GM21381 (cell line): ENCODE data around the gene FOLR3.
"Not testable (repeated sequence)": the region's sequence is repeated elsewhere in the genome, so short reads cannot be mapped to it uniquely, and the experiment has no call there.

Experiments
- ATAC-seq: cut with Tn5 transposase; IDR thresholded peaks from one replicate; pipeline ENCODE4 v1.9.1; 2021; ENCODE audit warnings: mild to moderate bottlenecking, moderate library complexity; ENCODE audit not compliant: unreplicated experiment

The FOLR3 gene

DNA sequence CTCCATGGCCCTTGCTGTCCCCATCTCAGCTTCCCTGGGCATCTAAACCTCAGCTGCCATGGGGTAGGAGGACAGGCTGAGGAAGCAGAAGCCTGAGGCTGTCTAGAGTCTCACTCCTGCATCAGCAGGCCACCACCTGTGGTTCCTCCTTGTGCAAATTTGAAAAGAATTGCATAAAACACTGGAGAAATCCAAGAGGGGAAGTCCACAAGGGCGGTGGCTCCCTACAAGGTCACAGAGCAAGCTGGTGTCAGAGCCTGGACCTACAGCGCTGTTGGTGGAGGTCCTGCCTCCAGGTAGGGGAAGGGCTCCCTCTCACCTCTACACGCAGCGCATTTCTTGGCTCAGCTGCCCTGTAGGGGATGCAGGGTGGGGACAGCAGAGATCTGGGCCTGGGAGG lies at the start of gene FOLR3:
FOLR3 (plus strand) TSS at position 253 of the 400 bp plus-strand sequence. CDS start 228 bp downstream, outside the sequence.
- ATAC-seq = not testable (repeated sequence)

DNA sequence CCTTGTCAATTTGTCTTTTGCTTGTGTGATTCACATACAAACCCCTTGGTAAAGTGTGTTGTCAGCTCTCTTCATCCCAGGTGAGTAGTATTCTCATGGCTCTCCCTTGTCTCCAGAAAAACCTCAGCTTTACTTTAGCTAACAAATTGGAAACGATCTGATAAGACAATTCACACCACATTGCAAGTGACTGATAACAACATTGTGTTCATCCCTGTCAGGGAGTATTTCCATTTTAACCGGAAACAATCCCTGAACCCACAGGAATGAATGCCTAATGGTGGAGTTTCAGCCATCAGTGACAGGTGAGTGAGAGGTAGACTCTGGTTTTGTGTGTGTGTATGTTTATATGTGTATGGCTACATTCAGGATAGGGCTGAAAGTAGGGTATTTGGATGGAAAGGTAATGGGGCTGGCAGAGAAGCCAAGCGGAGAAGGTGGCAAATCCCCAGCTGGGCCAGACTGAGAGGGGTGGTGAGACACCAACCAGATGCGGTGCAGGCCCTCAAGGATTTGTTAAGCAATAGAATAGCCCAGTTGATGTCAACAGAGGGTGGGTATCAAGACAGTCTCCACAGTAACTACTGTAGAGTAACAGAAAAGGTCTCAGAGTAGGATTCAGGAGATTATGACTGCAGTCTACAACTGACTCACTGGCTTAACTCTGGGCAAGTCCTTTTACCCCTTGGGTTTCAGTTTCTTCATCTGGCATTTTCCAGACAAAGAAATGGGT lies 47.3 kb upstream of the FOLR3 start:
- no peak for ATAC-seq

GRCh38 chr11:72091292-72091691 lies 44.2 kb upstream of the FOLR3 start:
- ATAC-seq = no peak

GRCh38 chr11:72098741-72099140 lies 36.8 kb upstream of the FOLR3 start:
- no peak for ATAC-seq

DNA sequence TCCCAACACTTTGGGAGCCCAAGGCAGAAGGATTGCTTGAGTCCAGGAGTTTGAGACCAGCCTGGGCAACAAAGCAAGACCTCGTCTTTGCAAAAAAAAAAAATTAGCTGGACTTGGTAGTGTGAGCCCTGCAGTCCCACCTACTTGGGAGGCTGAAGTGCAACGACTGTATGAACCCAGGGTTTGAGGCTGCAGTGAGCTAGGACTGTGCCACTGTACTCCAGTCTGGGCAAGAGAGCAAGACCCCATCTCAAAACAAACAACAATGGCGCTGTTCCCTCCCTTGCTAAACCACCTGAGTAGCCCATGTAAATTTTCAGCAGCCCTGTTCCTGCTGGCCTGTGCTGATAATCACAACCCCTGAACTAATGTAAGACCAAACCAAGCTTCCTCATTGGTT lies 35.5 kb upstream of the FOLR3 start:
- ATAC-seq = no peak

DNA sequence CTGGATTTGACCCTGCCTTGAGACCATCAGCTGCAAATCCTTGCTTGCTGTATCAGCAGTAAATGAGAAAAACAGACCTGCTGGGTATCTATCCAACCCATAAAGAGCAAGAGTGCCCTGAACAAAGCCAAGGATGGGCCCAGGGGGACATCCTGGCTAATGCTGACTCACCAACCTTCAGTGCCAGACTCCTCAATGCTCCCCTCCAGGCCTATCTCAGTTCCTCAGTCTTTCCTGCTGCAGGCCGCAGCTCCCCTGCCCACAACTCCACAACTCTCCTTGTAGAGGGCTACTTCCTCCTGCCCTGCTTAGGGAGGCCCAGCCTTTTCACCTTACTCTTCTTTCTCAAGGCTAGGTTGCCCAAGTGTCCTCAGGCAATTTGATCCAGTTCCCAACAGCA lies 35.1 kb upstream of the FOLR3 start:
- no peak for ATAC-seq

- ATAC-seq = no peak
These were observed 33.4 kb upstream of the FOLR3 start for GRCh38 chr11:72102162-72102561.

DNA sequence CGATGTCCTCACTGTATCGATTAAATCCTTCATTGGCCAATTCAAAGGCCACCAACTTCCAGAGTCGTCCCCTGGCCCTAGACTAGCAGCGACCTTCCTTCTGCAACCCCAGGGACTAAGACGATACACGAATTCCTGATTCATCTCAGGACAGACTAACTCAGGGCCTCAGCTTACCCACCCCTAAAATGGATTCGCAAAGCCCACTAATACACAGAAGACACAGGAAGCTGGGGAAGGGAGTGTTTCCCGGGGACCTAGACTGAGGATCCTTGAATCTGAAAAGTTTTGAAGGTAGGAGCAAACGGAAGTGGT lies 32.9 kb upstream of the FOLR3 start:
- no peak for ATAC-seq

GRCh38 chr11:72102946-72103753 lies 32.4 kb upstream of the FOLR3 start, which contains the start of gene LAMTOR1:
TSS of gene LAMTOR1 (minus strand) at chr11:72103297. CDS start at chr11:72103224, 73 bp downstream.
- peak; percentile 83 for ATAC-seq

GRCh38 chr11:72103754-72104167 lies 31.8 kb upstream of the FOLR3 start:
- no peak for ATAC-seq

- ATAC-seq = no peak
These were observed 29.6 kb upstream of the FOLR3 start, which contains the start of gene TOMT for GRCh38 chr11:72105888-72106287. TSS of gene TOMT (plus strand) at chr11:72105924. CDS start at chr11:72105952, 28 bp downstream.

- ATAC-seq = no peak
These were observed 24.0 kb upstream of the FOLR3 start for GRCh38 chr11:72111300-72112142.

DNA sequence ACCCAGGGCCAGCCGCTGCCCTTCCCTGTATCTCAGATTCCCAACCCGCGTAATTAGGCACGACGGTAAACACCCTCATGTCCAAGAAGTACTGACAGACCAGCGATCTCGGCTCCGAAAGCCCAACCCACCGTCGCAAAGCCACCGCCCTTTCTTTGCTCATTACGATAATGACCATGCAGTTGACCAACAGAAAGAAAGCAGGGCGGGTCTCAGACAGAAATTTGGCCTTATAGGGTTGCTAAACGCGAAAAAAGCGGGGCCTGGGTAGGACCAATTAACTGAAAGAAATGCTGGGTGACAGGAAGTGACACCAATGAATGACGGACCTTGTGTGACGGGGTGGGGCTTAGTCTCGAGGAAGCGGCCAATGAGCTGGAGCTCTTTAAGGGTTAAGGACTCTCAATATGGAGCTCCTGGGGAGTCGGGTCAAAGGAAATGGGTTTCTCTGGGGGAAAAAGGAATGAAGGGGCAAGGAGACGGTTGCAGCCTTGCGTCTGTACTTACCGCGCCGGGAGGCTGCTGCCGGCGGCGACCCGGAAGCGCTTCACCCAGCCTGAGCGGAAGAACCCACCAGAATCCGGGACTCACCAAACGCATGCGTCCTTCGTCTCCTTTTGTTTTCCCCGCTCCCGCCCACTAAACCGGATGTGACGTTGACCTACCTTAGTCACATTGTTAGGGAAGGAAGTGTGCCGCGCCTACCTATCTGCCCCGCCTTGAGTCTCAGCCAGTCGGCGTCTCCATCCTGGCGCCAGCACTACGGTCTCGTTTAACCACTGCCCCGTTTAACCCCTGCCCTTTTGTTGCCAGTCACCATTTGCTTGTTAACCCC lies 23.2 kb upstream of the FOLR3 start, which contains the start of gene ANAPC15:
ANAPC15 (minus strand) TSS at position 553 of the 835 bp plus-strand sequence. CDS start 1,419 bp downstream, outside the sequence.
- ATAC-seq = peak; percentile 88

GRCh38 chr11:72112978-72113808 lies 22.3 kb upstream of the FOLR3 start:
- no peak for ATAC-seq

DNA sequence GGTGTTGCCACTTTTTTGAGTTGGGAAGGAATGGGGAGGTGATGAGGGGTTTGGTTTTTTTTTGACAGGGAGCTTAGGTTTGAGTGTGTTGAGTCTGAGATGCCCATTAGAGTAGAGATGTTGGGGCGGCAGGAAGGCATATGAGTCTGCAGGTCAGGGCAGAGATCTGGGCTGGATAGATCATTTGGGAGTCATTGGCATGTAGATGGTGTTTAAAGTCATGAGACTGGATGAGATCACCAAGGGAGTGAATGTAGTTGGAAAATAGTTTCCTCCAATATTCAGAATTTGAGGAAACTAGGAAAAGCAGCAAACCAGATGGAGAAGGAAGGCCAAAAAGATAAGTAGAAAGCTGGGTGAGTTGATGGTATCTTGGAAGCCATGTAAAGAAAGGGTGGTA lies 21.0 kb upstream of the FOLR3 start:
- no peak for ATAC-seq

DNA sequence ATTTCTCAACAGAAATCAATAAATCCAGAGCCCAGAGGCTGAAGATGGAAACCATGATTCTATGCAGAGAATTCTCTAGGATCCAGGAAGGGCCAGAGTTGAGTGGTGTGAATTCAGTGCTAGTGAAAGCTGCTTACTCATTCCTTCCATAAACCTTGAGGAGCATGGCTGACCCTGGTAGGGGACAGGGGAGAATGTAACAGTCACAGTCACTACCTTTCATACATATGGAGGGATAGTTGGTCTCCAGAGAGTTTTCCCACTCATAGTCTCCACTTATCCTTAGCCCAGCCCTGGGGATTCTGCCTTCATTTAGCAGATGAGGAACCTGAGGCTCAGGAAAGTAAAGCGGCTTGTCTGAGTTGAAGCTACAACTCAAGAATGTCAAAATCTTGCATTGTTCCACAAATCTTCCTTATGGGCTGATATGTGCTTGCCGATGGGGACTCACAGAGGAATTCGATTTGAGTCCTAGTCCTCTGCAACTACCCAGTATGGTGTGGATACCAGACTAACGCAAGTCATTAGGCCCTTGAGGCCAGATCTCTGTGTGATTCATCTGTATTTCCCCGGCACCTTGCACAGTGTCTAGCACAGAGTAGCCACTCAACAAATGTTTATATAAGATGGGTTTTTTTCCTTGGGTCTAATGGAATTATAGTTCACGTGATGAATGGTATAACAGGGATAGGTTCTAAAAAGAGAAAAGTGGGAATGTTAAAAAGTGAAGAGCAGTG lies 19.3 kb upstream of the FOLR3 start:
- no peak for ATAC-seq

GRCh38 chr11:72119198-72119597 lies 16.3 kb upstream of the FOLR3 start:
- no peak for ATAC-seq

DNA sequence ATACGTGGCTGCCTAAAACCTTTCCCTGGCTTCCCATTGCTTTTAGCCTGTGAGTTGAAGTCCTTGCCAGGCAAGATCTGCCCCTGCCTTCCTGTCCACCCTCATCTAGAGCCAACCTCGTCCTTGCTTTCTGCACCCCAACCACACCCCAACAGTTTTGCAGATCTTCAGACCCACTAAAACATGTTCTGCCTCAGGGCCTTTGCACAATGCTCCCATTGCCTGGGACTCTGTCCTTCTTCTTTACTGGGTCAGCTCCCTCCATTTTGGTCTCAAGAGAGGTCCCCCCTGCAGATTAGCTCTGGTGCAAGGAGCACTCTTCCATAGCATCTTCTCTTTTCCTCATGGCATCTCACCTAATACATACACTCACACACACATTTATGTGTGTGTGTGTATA lies 14.6 kb upstream of the FOLR3 start:
- ATAC-seq = no peak

DNA sequence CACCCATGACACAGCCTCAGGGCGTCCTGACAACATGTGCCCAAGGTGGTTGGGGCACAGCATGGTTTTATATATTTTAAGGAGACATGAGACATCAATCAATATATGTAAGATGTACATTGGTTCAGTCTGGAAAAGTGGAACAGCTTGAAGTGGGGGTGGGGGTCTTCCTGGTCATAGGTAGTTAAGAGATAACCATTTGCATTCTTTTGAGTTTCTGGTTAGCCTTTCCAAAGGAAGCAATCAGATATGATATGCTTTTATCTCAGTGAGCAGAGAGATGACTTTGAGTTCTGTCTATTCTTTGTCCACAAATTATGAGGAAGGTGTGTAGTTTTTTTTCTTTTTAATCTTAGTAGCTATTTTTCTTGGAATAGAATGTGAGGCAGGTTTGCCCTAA lies 12.9 kb upstream of the FOLR3 start:
- ATAC-seq = no peak
